ENCODE measurements around the gene GPS1. TPM values are rescaled to one million over a fixed set of nuclear protein-coding genes. Genes with fewer than 3 reads are reported as not detected.

The GPS1 gene
- total and polyA plus RNA-seq, 10 of the 15 experiments (the other 5 are each of a cell fraction or from before 2014, with no cell fraction given): 2.2 to 146 (median 77.7) TPM

- TF ChIP-seq CUX1 (IDR thresholded peaks at IDR 0.05; ENCODE audit: insufficient replicate concordance, low read depth, low read length): no peak
Observed at GRCh38 chr17:82052638-82053059, 951 bp downstream of the GPS1 start (continued).

- 61% methylated on average over 16 of the region's 19 CpGs for WGBS (ENCODE audit: insufficient coverage, insufficient replicate concordance, low lambda C conversion rate, missing lambda C conversion rate)
- ChIA-PET POLR2A (interaction anchor here (0.5 kb wide), 1 partner anchor 17 kb away, joined by 3 read pairs; no protein-coding TSS in a partner anchor), SMC1A (ENCODE audit: uncharacterized antibody, unreplicated experiment) (no interaction called here), RAD21 (ENCODE audit: unreplicated experiment) (no interaction called here), CTCF (no interaction called here)
- Histone ChIP-seq H3K4me1 (ENCODE audit: control insufficient read depth, insufficient read depth, low read length) (peaks cover 4% of the 10 kb centered on the region), H3K9me3 (replicated peaks; ENCODE audit: control insufficient read depth, insufficient read depth, low read length) (no peaks in the 10 kb centered on the region), H3K27me3 (replicated peaks in 1 of 2; ENCODE audit: control insufficient read depth in 2 of 2, insufficient read depth in 2 of 2, low read length in 1 of 2) (no peaks in the 10 kb centered on the region), H3K36me3 (ENCODE audit: control insufficient read depth in 2 of 2, insufficient read depth in 2 of 2, low read length in 1 of 2) (peaks cover 0 to 17% of the 10 kb centered on the region in 2 experiments), H3K4me3 (peak overlapping the region; percentile 83; the same call in 1 of the 2 replicates), H3K9ac (ENCODE audit: control insufficient read depth, insufficient read depth, low read length) (peak overlapping the region; percentile 80; the same call in 1 of the 2 replicates), H3K79me2 (ENCODE audit: control insufficient read depth, insufficient read depth, low read length) (peaks cover 14% of the 10 kb centered on the region), H2AFZ (ENCODE audit: control insufficient read depth, low read depth, low read length) (no peak overlapping the region), H3K4me2 (ENCODE audit: control insufficient read depth, insufficient read depth) (peak overlapping the region; percentile 64), H3K27ac (ENCODE audit: control insufficient read depth, insufficient read depth) (no peak overlapping the region), H4K20me1 (ENCODE audit: control insufficient read depth, insufficient read depth) (no peaks in the 10 kb centered on the region)
- BruUV-seq (replicated peaks): no TSS peak
- no peak for ATAC-seq
- intact Hi-C loops (cut with micrococcal nuclease; ENCODE audit: unreplicated experiment) (loop anchor here (5.0 kb wide), 1 partner anchor 44 kb away; the partner anchor contains the start of gene FASN), in situ Hi-C loops (cut with MboI) (no loop called here)
- FAIRE-seq: no peak
- no peak for DNase-seq (ENCODE audit: low read depth, low spot score)
- no peak for TF ChIP-seq SMC3 (IDR thresholded peaks at IDR 0.05; ENCODE audit: borderline replicate concordance, low read length)
- TF ChIP-seq SPI1 (IDR thresholded peaks at IDR 0.05; ENCODE audit: borderline replicate concordance, insufficient read depth, low read depth, low read length): no peak
- no peak for TF ChIP-seq EED (IDR thresholded peaks at IDR 0.05; ENCODE audit: low read depth)
- TF ChIP-seq POLR2AphosphoS2 (IDR thresholded peaks at IDR 0.05; ENCODE audit: low read depth, low read length): no peak
- TF ChIP-seq USF1 (IDR thresholded peaks at IDR 0.05; ENCODE audit: borderline replicate concordance, extremely low read length, insufficient read depth, low read depth, low read length): no peak
- TF ChIP-seq BCLAF1 (IDR thresholded peaks at IDR 0.05): no peak
Observed at GRCh38 chr17:82053130-82053529, 1.4 kb downstream of the GPS1 start.
